A549 (cell line): Measurements from ENCODE around the gene SMAD6.

Source experiments
- CHD4 ChIP-seq: fragments of 200-600 bp; sonication (generic); IDR thresholded peaks from 2 replicates; pipeline ENCODE4 v1.6.1; 2016; ENCODE audit warnings: antibody characterized with exemption, mild to moderate bottlenecking, borderline replicate concordance
- CTCF ChIP-seq: fragments of >200 bp; sonication (Bioruptor Twin); formaldehyde crosslinking; IDR thresholded peaks from 3 replicates; pipeline ENCODE4 v1.5.1; 2016
- E2F6 ChIP-seq: IDR thresholded peaks from 2 replicates; pipeline ENCODE4 v1.6.1; 2012; ENCODE audit warnings: low read depth, borderline replicate concordance
- EP300 ChIP-seq, 2 experiments: fragments of >200 bp; sonication (Bioruptor Twin); formaldehyde crosslinking; IDR thresholded peaks; 2 replicates in 1 of 2; 3 replicates in 1 of 2; pipeline ENCODE4 v1.6.1; 2016 to 2017
- HDAC2 ChIP-seq: fragments of 200-600 bp; sonication (generic); IDR thresholded peaks from 2 replicates; pipeline ENCODE4 v1.6.1; 2016
- HES2 ChIP-seq: fragments of >200 bp; sonication (Bioruptor Twin); formaldehyde crosslinking; IDR thresholded peaks from 2 replicates; pipeline ENCODE4 v1.6.1; 2016
- JUN ChIP-seq, 2 experiments: fragments of >200 bp; sonication (Bioruptor Twin); formaldehyde crosslinking; IDR thresholded peaks; 2 replicates in 1 of 2; 3 replicates in 1 of 2; pipeline ENCODE4 v1.6.1; 2016 to 2017
- POLR2A ChIP-seq: IDR thresholded peaks from 2 replicates; pipeline ENCODE4 v1.6.1; 2012; ENCODE audit warnings: mild to moderate bottlenecking, low read length
- RNF2 ChIP-seq: fragments of 200-600 bp; sonication (generic); IDR thresholded peaks from 2 replicates; pipeline ENCODE4 v1.6.1; 2016; ENCODE audit warnings: low read depth, mild to moderate bottlenecking, antibody characterized with exemption, moderate library complexity, borderline replicate concordance
- ZC3H11A ChIP-seq: fragments of 450-650 bp; IDR thresholded peaks from 2 replicates; pipeline ENCODE4 v1.6.1; 2014; ENCODE audit warnings: antibody characterized with exemption, mild to moderate bottlenecking

GRCh38 chr15:66740802-66741201 is 38.8 kb downstream of the SMAD6 start:
- no peak for TF ChIP-seq EP300 (IDR thresholded peaks at IDR 0.05)
- no peak for TF ChIP-seq RNF2
- no peak for TF ChIP-seq CTCF
- TF ChIP-seq CHD4, result no peak
- TF ChIP-seq ZC3H11A, result no peak
- TF ChIP-seq E2F6, result no peak
- no peak for TF ChIP-seq JUN (IDR thresholded peaks at IDR 0.05)
- no peak for TF ChIP-seq HDAC2
- TF ChIP-seq HES2, result no peak
- TF ChIP-seq POLR2A, result no peak
